Measurements from ENCODE around the gene EGFL7. TPM values are rescaled to one million over a fixed set of nuclear protein-coding genes. Genes with fewer than 3 reads are reported as not detected.

EGFL7 gene
- total RNA-seq, 1 donor from 2014 or later: 12.6 TPM

DNA sequence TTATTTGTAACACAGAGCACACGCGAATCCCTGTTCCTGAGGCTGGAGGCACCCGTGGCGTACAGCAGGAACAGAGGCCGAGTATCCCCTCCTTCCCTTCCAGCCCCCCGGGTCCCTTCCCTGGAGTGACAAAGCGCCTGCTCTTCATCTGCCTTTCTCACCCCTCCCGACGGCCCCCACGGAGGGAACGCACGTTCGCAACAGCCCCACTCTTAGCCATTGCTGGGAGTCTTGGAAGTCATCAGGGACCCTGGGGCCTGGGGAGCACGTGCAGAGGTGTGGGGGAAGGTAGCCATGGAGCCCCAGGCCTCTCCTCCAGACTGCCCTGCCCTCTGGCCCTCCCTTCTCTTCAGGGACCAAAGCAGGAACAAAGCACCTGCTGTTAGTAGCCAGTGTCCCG lies 22.1 kb downstream of the EGFL7 start:
- DNase-seq (ENCODE audit: low spot score in 2 of 2): no peak
- no peak for FAIRE-seq

DNA sequence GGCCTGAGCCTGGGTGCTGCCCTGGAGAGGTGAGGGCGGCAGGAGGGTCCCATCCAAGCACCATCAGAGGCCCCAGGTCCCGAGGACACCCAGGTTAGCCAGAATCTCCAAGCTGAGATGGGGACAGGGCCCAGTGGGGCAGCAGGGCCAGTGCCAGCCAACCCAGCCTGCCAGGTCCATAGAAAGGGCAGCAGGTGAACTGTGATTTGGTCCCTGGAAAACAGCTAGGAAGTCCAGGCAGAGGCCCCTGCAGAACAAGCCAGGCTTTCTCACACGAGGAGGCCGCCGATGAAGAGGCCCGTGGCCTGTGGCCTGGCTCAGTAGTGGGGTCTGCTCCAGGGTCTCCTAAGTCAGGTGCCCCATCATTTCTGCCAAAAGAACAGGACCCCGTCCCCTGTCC lies 22.5 kb downstream of the EGFL7 start:
- no peak for FAIRE-seq
- no peak for DNase-seq (ENCODE audit: low spot score in 2 of 2)

DNA sequence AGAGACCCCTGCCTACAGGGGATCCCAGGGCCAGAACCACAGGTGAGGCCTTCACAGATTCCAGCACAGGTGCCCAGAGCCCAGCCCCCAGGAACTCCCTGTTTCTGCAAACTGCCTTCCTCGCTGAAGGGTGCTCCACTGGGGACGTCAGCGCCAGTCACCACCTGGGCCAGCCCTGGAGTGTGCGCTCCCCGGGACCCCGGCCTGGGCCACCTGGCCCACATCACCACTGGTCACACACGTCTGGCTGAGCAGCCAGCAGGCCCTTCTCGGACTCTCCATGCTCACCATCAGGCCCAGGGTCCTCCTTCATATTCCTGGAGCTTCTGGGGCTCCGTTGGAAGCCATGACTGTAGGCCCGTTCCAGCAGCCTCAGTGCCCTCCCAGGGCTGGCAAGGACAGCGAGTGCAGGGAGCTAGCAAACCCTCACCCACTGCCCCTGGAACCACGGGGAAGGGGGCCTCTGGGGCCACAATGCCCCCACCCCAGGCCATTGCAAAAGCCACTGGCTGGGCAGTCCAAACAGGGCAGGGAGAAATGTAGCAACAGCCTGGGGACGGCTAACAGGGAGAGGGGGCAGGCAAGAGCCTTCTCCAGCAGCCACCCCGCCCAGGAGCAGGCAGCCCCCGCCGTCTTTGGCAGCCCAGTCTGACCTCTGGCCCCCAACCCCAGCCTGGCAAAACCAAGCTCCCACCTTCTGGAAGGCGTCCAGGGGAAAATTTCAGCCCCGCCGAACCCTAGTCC lies 23.2 kb downstream of the EGFL7 start:
- DNase-seq (ENCODE audit: low spot score in 2 of 2): no peak
- no peak for FAIRE-seq

DNA sequence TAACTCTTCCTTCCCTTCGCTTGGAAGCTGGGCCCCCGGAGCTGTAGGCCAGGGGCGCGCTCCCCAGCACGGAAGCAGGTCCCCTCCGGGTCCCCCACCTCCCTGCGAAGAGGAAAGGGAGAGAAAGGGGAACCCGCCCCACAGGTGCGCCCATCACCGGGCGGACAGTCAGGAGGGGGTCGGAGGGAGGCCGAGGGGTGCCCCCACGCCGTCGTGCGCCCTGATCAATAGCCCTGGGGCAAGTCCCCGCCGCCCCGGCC lies 23.7 kb downstream of the EGFL7 start:
- FAIRE-seq (no peak), DNase-seq (ENCODE audit: low spot score in 2 of 2) (no peak)

DNA sequence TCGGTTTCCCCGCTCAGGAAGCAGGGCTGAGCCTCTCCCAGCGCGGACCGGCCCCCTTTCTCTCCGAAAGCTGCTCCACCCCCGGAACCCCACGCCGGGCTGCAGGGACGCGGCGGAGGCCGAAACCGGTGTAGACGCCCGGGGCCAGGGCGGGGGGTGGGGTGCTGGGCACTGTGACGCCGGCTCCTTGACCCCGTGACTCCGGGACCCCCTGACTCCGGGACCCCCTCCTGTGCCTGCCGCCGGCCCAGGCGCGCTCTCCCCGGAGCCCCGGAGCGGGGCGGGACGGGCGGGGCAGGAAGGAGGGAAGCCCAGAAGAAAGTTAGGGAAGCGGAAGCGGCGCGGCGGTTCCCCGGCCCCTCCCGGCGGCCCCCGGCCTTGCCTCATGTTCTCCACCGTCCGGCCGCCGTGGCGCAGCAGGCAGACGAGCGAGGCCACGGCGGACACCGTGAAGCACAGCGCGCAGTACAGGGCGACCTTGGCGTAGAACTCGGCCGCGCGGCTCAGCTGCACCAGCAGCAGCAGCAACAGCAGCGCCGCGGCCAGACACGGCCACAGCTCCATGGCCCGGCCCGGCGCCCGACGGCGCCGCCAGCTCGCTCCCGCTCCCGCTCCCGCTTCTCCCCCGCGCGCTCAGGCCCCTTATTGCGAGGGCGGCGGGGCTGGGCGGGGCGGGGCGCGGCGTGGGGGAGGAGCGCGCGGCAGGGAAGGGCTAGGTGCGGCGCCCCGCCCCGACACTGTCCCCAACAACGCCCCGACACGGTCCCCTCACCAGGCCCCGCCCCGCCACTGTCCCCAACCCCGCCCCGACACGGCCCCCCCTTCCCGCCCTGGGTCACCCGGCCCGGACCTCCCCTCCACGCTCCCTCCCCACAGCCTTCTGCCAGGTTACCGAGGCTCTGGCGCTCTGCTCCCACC lies 24.3 kb downstream of the EGFL7 start, which contains the start of gene AGPAT2:
Gene AGPAT2, minus strand, starts transcription at position 664 of the 918 bp plus-strand sequence. Its CDS starts 100 bp downstream, at position 564.
- DNase-seq (ENCODE audit: low spot score in 2 of 2) (peak; percentile 80 to 87), FAIRE-seq (no peak)

DNA sequence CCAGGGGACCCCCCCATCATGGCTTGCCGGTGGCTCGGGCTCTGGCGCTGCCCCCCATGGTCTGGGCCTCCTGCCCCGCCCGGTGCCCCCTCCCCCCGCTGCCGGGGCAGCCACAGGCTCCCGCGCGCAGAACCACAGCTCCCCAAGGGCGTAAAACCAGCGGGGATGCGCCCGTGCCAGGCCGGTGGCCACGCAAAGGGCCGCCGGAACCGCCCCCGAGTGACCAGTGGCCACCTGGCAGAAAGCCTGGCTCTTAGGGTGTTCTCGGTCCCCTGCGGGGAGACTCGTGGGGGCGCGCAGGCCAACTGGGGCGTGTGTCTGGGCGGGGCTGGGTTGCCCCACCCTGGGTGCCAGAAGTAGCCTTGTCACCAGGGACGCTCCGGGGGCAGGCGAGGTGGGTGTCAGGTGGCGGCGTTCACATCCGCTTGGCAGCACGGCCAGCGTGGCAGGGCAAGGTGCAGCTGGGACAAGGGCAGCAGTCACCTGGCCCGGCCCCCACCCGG lies 25.1 kb downstream of the EGFL7 start:
- no peak for FAIRE-seq

DNA sequence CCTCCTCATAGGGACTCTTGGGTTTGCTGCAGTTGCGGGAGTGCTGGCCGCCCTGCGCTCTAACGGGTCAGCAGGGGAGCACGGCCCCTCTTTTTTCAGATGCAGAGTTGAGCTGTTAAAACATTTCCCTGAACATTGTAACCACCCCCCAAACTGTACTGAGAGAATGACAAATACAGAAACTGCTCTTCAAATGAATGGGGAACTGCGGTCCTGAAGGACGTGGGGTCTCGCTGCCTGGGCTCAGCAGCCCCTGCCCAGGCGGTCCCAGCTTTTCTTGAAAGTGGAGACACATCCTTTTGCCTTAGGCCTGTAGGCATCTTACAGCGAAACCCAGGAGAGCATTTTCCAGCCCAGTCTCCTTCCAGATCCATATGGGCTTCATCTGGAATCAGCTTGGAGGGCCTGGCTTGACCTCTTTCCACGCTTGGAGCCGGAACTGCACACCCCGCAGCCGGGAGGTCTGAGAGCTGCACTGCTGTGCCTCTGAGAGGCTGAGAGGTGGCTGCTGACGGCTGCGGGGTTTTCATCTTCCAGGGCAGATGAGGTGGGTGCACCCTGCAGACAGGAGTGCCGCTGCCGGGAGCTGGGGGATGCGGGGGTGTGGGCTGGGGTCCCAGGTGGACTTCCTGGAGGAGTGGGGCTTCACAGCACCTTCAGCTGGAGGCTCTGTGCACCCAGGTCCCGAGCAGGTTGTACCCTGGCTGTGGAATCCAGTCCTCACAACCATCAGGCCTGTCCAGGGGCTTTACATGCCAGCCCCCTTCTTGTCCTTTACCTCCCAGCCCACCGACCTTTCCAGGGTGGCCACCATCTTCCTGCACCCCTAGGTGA lies 25.8 kb downstream of the EGFL7 start:
- no peak for FAIRE-seq
- DNase-seq (ENCODE audit: low spot score in 2 of 2): no peak

More for the DNA sequence above, 25.1 kb downstream of the EGFL7 start:
- no peak for DNase-seq (ENCODE audit: low spot score in 2 of 2)

DNA sequence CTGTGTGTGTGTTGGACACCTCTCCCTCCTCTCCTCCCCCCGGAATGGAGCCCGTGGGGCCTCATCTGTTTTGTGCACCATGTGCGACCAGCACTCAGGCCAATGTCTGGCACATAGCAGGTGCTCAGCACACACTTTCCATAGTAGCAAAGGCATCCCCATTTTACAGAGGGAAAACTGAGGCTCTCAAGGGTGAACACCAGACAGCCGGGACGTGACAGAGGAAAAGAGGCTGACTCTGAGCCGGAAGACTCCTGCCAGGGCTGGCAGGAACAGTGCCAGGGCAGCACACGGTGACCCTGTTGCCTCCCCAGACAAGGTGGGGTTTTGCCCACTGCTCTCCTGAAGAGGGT lies 26.4 kb downstream of the EGFL7 start:
- DNase-seq (ENCODE audit: low spot score in 2 of 2): no peak
- FAIRE-seq: no peak

DNA sequence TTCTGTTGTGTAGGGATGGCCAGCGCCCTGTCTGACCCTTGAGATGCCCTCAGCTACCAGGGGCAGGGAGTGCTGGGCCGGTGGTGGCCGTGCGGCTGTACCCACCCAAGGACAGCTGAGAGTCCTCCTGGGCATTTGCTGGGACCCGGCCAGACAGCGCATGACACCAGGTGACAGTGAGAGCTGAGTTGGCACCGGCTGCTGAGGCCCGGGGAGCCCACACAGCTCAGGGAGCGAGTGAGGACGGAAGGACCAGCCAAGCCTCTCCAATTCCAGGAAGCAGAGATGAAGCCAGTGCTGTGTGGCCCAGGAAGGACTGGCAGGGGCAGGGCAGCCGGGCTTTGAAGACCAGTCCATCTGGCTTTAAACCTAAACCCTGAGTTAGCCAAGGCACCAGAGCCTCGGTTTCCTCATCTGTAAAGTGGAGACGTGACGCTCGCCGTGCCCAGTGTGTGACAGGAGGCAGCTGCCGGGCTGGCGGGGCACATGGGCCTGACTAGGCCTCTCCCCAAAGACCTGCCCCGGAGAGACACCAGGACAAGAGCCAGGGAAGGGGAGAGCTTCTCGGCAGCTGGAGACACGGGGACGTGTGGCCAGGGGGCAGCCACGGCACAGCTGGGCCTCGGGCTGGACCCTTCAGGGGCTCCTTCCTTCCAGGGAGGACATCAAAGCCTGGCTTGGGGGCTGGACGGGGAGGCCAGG lies 27.5 kb downstream of the EGFL7 start:
- DNase-seq (ENCODE audit: low spot score in 2 of 2): no peak

DNA sequence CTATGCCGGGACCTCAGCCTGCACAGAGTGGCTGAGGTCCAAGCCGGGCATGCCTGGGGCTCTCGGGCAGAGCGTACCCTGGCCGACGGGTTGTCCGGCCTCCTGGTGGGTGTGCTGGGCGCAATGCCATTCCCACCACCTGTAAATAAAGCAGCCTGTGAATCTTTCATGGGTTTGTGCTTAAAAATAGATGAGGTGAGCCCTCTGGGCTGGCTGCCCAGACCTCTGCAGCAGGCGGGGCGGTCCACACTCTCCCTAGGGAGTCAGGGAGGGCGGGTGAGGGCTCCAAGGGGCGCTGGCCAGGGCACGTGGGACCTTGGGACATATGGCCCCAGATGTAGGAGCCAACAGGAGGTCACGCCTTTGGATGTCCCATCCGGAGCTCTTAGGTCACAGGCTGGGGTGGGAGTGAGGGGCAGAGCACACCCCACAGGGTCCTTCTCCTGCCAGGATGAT lies 28.1 kb downstream of the EGFL7 start:
- DNase-seq (ENCODE audit: low spot score in 2 of 2): no peak
- FAIRE-seq: no peak

More for the DNA sequence above, 27.5 kb downstream of the EGFL7 start:
- no peak for FAIRE-seq

DNA sequence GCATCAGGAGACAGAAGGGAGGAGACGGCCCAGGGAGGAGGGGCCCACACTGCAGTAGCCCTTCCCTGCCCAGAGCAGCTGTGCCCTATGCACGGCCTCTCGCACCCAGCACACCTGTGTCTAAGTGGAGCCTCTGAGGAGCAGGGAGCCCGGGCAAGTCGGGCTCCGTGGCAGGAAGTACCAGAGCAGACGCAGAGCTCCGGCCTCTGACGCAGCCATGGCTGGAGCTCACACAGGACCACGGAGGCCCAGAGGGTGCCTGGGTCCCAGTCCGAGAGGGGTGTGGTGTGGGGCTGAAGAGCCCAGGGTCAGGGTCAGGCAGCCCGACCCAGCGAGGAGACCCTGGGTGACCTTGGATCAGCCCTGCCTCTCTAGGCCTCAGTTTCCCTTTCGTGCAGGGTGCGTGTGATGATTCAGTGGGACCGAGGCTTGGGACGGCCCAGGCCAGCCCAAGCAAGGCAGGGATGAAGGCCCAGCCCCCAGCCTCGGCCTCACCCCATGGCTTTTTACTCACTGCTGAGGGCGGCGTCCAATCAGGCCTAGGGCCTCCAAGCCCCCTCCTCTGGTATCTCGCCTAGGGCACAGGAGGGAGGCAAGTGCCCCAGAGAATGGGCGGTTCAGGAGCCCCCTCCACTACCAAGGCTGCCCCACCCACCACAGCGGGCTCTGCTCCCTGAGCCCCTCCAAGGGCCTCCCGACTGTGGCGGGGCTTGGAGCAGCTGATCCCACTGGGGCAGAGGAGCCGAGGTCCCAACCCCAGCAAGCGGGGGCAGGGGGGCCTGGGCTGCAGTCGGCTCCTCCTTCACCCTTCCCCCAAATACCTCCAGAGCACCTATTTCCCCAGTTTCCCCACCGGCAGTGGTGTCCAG lies 28.8 kb downstream of the EGFL7 start:
- DNase-seq (ENCODE audit: low spot score in 2 of 2): no peak
- FAIRE-seq: no peak

DNA sequence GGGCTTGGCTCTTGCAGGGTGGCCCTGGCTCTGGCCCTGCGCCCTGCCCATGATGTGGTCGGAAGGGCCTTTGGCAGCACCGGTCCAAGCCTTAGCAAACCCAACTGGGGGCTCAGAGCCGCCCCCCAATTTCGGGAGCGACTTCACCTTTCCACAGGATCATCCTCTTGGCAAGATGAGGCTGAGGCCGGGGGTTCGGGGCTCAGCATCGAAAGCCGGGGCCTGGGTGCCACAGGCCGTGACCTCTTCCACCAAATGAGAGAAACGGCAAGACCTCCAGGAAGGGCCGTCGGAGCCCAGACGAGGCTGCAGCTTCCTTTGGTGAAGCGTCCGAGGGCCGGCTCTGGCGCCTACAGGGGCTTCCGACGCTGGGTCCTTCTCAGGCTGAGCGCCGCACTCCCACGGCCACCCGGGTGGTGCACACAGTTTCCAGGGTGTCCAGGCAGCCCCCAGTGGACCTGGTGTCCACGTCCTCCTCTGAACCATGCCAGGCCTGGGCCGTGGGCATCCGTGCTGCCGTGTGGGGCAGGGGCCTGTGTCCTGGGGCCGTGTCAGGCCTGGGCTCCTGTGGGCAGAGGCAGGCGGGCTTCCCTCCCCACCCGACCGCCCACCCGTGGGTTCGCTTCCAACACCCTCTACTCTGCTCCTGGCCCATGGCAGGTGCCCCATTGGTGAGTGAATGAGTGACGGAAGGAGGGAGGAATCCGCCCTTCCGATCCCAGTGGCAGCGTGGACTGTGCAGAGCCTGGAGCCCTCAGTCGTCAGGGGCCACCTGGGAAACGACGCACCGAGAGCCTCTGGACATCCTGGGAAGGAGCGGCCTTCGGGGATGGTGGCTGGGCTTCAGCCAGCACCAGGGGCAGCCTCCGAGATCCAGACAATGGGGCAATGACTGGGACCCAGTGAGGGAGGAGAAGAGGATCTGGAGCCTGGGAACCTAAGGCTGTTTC lies 29.7 kb downstream of the EGFL7 start:
- FAIRE-seq (no peak), DNase-seq (ENCODE audit: low spot score in 2 of 2) (no peak)

DNA sequence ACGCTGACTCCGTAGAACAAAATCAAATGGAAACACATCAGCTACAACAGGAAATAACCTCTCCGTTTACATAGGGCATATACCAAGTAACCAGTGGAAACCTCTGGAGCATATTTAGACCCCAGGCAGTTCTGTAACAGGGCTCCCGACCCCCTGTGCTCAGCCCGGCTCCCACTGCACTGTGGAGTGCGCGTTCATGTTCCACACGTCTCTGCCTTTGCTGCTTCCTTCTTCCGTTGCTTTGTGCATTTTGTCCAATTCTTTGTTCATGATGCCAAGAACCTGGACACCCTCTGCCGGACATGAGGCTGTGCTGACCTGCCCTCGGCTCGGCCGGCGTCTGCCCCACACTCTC lies 30.4 kb downstream of the EGFL7 start:
- DNase-seq (ENCODE audit: low spot score in 2 of 2): no peak
- FAIRE-seq: no peak

DNA sequence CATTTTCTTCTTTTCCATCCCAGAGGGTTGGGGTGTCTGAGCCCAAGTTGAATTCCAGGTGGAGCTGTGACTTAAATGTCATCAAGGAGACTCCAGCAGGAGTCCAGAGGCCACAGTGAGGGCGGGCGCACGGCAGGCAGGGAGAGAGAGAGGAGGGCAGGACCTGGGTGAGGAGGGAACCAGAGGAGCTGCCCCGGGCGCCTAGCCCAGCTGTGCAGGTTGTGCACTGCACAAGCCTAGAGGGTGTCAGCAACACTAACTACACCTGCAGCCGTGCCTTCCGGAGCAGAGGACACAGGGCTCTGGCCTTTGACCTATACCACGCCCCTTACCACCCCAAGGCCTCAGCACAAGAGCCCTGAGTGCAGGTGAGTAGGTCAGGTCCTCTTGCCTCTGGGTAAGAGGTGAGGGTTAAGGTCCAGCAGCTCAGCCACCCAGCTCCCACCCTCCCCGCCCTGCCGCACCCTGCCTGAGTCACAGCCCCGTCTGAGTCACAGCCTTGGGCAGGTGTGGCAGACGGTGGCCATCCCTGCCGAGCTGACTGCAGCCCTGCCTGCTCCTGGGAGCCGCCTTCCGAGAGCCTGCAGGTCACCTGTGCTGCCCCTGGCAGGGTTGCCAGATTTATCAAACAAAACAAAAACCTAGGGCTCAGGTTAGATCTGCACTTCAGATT lies 30.9 kb downstream of the EGFL7 start:
- FAIRE-seq (no peak), DNase-seq (ENCODE audit: low spot score in 2 of 2) (no peak)

DNA sequence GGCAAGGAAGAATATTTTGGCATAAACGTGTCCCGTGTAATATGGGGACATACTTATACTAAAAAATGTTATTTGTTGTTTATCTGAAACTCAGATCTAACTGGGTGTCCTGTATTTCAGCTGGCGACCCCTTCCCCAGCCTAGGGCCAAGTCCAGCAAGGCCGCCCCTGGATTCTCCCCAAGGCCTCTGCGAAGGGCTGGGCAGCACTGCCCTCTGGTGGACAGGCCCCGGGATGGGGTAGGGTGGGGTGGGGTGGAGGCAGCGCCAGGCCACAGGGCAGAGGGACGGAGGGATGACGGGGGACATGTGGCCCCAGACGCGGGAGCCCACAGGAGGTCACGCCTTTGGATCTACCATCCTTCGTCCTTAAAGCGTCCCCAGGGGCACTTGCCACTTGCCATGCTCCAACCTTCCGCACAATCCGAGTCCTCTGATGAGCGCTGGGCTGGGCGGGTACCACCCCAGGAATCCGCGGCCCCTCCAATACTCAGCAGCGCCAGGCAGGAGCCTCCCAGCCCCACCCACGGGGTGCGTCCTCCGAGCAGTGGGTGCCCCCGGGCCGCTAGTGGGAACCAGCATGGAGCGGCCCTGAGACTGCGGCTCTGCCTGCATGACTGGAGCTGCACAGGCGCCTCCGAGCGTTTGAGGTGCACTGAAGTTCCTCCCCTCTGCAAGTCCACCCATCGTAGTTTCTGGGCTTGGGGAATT lies 31.6 kb downstream of the EGFL7 start:
- DNase-seq (ENCODE audit: low spot score in 2 of 2): peak in 1 of 2 donors; percentile 74
- FAIRE-seq: no peak

DNA sequence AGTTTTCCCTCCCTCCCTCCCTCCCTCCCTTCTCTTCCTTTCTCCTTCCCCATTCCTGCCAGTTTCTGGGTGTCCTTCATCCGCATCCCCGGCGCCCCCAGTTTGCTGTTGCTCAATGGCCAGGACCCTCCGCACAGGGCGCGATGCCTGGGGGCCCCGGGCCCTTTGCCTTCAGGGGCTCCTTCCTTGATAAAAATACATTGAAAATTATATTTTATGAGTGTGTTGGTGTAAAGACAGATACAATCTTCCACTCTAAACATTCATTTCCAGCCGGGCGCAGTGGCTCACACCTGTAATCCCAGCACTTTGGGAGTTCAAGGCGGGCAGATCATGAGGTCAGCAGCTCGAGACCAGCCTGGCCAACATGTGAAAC lies 32.1 kb downstream of the EGFL7 start:
- DNase-seq (ENCODE audit: low spot score in 2 of 2): no peak
- no peak for FAIRE-seq

DNA sequence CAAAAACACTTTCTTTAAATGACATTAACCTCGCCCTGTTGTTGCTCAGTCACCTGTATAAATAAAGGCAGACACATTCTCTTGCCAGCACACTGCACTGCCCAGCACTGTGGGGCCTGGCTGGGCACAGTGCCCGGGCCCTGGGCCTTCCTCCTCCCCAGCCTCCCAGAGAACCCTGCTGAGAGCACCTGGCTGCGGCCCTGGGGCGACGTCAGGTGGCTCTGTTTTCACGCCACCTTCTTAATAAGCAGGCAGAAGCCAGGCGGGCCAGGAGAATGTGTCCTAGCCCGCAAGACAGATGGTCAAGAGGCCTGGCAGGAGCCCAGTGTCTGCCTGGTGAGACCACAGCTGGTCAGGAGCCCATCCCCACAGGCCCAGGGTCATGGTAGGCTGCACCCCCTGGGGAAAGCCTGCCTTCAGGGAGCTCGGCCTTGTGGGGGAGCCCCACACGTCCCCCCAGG lies 32.7 kb downstream of the EGFL7 start:
- DNase-seq (ENCODE audit: low spot score in 2 of 2) (no peak), FAIRE-seq (no peak)
